Activated B cell treated with CpG ODN at 0.5 μM for 24 hours (primary cell): ENCODE results near the gene ANKRD44. TPM values are rescaled to one million over a fixed set of nuclear protein-coding genes. Genes with fewer than 3 reads are reported as not detected.

Experiments
- ATAC-seq: fragments of 200-7000 bp; cut with Tn5 transposase; one replicate; pipeline ENCODE4 v1.10.0; 2021; ENCODE audit warnings: low read depth, mild to moderate bottlenecking, moderate library complexity
- CTCF ChIA-PET: fragments of 350-600 bp; sonication (Branson Sonifier 250); formaldehyde crosslinking; loops from one replicate; lab custom pipeline; 2021; ENCODE audit warnings: antibody characterized with exemption; lab: Charles Lee
- POLR2A ChIA-PET: fragments of 350-600 bp; sonication (Branson Sonifier 250); formaldehyde crosslinking; loops from one replicate; lab custom pipeline; 2021; ENCODE audit warnings: antibody characterized with exemption; lab: Charles Lee
- DNase-seq: peaks from one replicate; pipeline ENCODE4 v3.0.0; 2022
- H3K27ac Mint-ChIP-seq: one replicate; pipeline ENCODE4 v1.8.0; 2020; ENCODE audit warnings: mixed read lengths
- H3K27me3 Mint-ChIP-seq: one replicate; pipeline ENCODE4 v1.8.0; 2021; ENCODE audit warnings: mixed read lengths
- H3K36me3 Mint-ChIP-seq: one replicate; pipeline ENCODE4 v1.8.0; 2021; ENCODE audit warnings: low read depth, mixed read lengths
- H3K4me1 Mint-ChIP-seq: one replicate; pipeline ENCODE4 v1.8.0; 2021; ENCODE audit warnings: mixed read lengths
- H3K4me3 Mint-ChIP-seq: one replicate; pipeline ENCODE4 v1.8.0; 2020; ENCODE audit warnings: mild to moderate bottlenecking, mixed read lengths
- H3K9me3 Mint-ChIP-seq: one replicate; pipeline ENCODE4 v1.8.0; 2020; ENCODE audit warnings: mixed read lengths
- intact Hi-C: fragments of 100-400 bp; cut with micrococcal nuclease; formaldehyde crosslinking; loops from one replicate; pipeline ENCODE4 v1.15.1; 2024
- total RNA-seq: library from RNA; stranded (reverse); gene quantifications from 2 replicates; pipeline ENCODE4 v1.2.3, GENCODE V29; 2022
- TF ChIP-seq, protein P1 (sequence below): fragments of 200-600 bp; IDR thresholded peaks from one replicate; pipeline ENCODE4 v1.8.0; 2022; ENCODE audit warnings: antibody characterized with exemption, mild to moderate bottlenecking

The ANKRD44 gene
- total RNA-seq, 1 donor from 2014 or later: 185 TPM

DNA sequence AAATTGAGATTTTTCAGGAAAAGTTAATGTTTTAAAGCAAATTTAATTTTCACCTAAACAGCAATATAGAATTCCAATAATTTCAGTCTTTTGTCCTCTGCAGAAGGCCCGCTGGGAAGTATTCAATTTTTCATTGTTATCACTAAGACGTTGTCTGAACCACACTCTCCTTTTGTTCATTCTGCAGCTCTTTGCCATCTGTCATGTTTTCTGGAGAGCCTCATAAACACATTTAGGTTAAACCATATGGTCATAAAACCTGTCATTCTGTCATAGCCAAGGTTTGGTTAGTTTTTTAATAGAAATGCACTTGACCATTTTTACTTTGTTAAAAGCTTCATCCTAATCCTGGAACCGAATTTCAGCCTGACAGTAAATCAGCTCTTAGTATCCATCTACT lies 330.1 kb downstream of the ANKRD44 start:
- Mint-ChIP-seq H3K4me1 (no peaks in the 10 kb centered on the region), H3K4me3 (no peak overlapping the region), H3K27me3 (no peaks in the 10 kb centered on the region), H3K27ac (no peak overlapping the region), H3K9me3 (peaks cover 6% of the 10 kb centered on the region), H3K36me3 (no peaks in the 10 kb centered on the region)
- POLR2A ChIA-PET: interaction anchor here (0.7 kb wide), 1 partner anchor 368 kb away, joined by 4 read pairs; no protein-coding TSS in a partner anchor
- CTCF ChIA-PET: no interaction called here
- intact Hi-C loops: no loop called here
- TF ChIP-seq, protein P1, sequence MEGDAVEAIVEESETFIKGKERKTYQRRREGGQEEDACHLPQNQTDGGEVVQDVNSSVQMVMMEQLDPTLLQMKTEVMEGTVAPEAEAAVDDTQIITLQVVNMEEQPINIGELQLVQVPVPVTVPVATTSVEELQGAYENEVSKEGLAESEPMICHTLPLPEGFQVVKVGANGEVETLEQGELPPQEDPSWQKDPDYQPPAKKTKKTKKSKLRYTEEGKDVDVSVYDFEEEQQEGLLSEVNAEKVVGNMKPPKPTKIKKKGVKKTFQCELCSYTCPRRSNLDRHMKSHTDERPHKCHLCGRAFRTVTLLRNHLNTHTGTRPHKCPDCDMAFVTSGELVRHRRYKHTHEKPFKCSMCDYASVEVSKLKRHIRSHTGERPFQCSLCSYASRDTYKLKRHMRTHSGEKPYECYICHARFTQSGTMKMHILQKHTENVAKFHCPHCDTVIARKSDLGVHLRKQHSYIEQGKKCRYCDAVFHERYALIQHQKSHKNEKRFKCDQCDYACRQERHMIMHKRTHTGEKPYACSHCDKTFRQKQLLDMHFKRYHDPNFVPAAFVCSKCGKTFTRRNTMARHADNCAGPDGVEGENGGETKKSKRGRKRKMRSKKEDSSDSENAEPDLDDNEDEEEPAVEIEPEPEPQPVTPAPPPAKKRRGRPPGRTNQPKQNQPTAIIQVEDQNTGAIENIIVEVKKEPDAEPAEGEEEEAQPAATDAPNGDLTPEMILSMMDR: no peak
- no peak for ATAC-seq
- DNase-seq: no peak

DNA sequence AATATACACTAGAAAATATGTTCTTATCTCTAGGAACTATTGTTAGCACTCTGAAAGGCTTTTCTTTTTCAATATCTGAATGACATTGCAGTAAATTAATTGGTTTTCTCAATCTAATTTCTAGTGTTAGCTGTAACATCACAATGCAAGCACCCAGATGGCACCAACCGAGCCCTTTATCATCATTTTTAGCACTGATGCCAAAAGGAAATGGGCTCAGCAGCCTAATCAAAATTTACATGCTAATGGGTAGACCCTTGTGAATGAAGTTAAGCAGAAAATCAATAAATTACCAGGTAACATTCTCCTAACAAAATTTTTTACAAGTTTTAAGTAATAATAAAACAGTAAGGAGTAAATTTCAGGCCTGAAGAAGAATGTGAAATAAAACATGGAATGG lies 330.6 kb downstream of the ANKRD44 start:
- TF ChIP-seq, protein P1: no peak
- POLR2A ChIA-PET: interaction anchor here (0.7 kb wide), 1 partner anchor 369 kb away, joined by 4 read pairs; no protein-coding TSS in a partner anchor

DNA sequence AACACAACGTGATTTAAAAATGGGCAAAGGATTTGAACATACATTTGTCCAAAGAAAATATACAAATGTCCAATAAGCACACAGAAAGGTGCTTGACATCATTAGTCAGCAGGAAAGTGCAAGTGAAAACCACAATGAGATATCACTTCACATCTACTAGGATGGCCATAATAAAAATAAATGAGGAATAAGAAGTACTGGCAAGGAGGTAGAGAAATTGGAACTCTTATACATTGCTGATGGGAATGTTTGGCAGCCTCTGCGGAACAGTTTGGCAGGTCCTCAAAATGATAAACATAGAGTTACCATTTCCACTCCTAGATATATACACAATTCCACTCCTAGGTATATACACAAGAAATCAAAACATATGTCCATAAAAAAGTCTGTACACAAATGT lies 333.1 kb downstream of the ANKRD44 start:
- Mint-ChIP-seq H3K36me3 (no peaks in the 10 kb centered on the region), H3K9me3 (peaks cover 4% of the 10 kb centered on the region), H3K4me1 (no peaks in the 10 kb centered on the region), H3K4me3 (no peak overlapping the region), H3K27me3 (no peaks in the 10 kb centered on the region), H3K27ac (no peak overlapping the region)
- TF ChIP-seq, protein P1: no peak
- POLR2A ChIA-PET: no interaction called here
- CTCF ChIA-PET: interaction anchor here (1.3 kb wide), 1 partner anchor 11 kb away, joined by 3 read pairs; no protein-coding TSS in a partner anchor
- DNase-seq (no peak), ATAC-seq (no peak)
- intact Hi-C loops: no loop called here

More for the DNA sequence above, 330.6 kb downstream of the ANKRD44 start:
- Mint-ChIP-seq H3K9me3 (peaks cover 6% of the 10 kb centered on the region), H3K27me3 (no peaks in the 10 kb centered on the region), H3K4me1 (no peaks in the 10 kb centered on the region), H3K4me3 (no peak overlapping the region), H3K36me3 (no peaks in the 10 kb centered on the region), H3K27ac (no peak overlapping the region)
- CTCF ChIA-PET: no interaction called here
- intact Hi-C loops: no loop called here
- ATAC-seq (no peak), DNase-seq (no peak)

DNA sequence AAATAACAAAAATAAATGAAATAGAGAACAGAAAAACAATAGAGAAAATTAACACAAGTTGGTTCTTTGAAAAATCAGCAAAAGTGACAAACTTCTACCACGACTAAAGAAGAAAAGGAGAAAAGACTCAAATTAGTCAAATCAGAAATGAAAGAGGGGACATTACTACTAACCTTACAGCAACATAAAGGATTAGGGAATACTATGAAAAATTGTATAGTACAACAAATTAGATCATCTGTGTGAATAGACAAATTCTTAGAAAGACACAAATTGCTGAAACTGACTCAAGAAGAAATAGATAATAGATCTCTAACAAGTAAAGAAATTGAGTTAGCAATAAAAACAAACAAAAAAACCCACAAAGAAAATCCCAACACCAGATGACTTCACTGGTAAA lies 335.6 kb downstream of the ANKRD44 start:
- ATAC-seq: no peak
- intact Hi-C loops: no loop called here

DNA sequence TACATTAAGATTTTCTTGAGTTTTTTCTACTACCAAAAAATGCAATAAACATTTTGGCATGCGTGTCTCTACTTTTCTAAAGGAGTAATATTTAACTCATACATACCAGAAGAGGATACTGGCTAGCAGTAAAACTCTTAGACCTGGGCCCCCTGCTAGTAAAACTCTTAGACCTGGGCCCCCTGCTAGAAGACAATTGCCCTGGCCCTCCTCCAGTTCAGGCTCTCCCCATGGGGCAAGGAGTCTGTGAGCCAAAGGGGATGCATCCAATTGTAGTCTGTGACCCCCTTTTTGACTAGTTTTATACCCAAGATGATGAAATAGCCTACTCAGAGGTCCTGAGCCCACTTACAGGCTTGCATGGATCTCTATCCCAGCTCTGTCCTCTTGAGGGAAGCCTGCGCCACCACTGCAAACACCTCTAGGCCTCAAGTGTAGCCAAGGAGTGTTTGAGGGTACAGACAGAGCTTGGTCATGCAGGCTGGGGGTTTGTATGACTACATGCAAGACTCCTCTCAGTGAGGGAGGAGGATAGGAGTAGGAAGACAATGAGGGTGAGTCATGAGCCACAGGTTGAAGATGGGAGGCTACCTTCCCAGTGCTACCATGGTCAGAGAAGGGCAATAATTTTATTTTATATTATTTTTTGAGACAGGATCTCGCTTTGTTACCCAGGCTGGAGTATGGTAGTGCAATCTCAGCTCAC lies 338.9 kb downstream of the ANKRD44 start:
- CTCF ChIA-PET: no interaction called here
- Mint-ChIP-seq H3K27me3 (no peaks in the 10 kb centered on the region), H3K27ac (no peak overlapping the region), H3K36me3 (no peaks in the 10 kb centered on the region), H3K4me3 (no peak overlapping the region), H3K4me1 (no peaks in the 10 kb centered on the region), H3K9me3 (peaks cover 3% of the 10 kb centered on the region)
- intact Hi-C loops: no loop called here
- no peak for DNase-seq
- POLR2A ChIA-PET: no interaction called here
- no peak for ATAC-seq
- TF ChIP-seq, protein P1: no peak

More for the DNA sequence above, 335.6 kb downstream of the ANKRD44 start:
- DNase-seq: no peak
- ChIA-PET POLR2A (no interaction called here), CTCF (no interaction called here)
- Mint-ChIP-seq H3K27me3 (no peaks in the 10 kb centered on the region), H3K27ac (no peak overlapping the region), H3K36me3 (no peaks in the 10 kb centered on the region), H3K9me3 (peaks cover 3% of the 10 kb centered on the region), H3K4me3 (no peak overlapping the region), H3K4me1 (no peaks in the 10 kb centered on the region)
- TF ChIP-seq, protein P1: no peak
